ENCODE data around the gene MRPL30.
"Not testable (repeated sequence)": the region's sequence is repeated elsewhere in the genome, so short reads cannot be mapped to it uniquely, and the experiment has no call there.

MRPL30 gene

GRCh38 chr2:99180755-99181623 is at the start of gene MRPL30, which contains the start of gene MITD1:
TSS of gene MRPL30 (plus strand) at chr2:99181184. CDS start at chr2:99186204, 5,020 bp downstream.
TSS of gene MITD1 (minus strand) at chr2:99181058. CDS start at chr2:99180981, 77 bp downstream.
- DNase-seq (ENCODE audit: low read depth in 2 of 2) = peak; percentile 67 to 77

GRCh38 chr2:99135044-99135556 is 45.9 kb upstream of the MRPL30 start:
- DNase-seq (ENCODE audit: low read depth in 2 of 2) = not testable (repeated sequence)

GRCh38 chr2:99139003-99139402 is 42.0 kb upstream of the MRPL30 start:
- DNase-seq (ENCODE audit: low read depth in 2 of 2) = no peak

DNA sequence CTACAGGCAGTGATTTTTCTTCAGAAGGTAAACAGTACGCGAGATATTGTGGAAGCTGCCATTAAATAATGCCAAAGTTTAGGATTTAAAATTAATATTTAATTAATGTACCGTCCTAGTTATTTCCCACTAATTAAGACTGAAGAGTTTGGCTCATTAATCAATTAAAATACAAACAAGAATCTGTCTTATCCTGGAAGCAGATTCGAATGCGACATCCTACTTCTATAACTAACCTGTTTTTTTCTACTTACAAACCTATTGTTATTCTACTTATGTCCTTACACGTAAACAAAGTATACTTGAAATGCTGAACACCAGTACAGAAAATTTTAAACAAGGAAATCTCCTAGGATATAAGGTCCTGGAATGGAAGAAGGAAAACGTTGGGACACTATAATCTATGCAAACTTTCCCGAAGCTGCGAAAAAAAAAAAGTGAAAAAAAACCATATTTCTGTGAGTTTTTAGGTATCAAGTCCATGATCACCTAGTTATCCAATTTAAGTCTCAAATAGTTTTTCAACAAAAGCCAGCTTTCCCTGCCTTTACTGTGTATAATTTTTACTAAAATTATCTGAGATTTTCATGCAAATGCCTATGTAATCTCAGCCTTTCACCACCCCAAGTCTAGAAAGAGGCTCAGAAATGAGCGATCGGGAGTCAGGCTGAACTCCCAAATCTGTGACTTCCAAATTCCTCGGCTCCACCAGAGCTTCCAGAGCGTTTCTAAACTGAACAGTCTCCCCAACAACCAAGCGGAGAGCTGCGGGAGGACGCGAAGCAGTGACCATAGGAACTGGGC is 40.7 kb upstream of the MRPL30 start:
- no peak for DNase-seq (ENCODE audit: low read depth in 2 of 2)

- no peak for DNase-seq (ENCODE audit: low read depth in 2 of 2)
These were observed 40.2 kb upstream of the MRPL30 start for GRCh38 chr2:99140860-99141109.

- peak; percentile 92 for DNase-seq (ENCODE audit: low read depth in 2 of 2)
These were observed 39.6 kb upstream of the MRPL30 start, which contains the start of gene C2orf15 for GRCh38 chr2:99141110-99142108. TSS of gene C2orf15 (plus strand) at chr2:99141707. CDS start at chr2:99150559, 8,852 bp downstream.

GRCh38 chr2:99150706-99151105 is 30.3 kb upstream of the MRPL30 start:
- no peak for DNase-seq (ENCODE audit: low read depth in 2 of 2)

DNA sequence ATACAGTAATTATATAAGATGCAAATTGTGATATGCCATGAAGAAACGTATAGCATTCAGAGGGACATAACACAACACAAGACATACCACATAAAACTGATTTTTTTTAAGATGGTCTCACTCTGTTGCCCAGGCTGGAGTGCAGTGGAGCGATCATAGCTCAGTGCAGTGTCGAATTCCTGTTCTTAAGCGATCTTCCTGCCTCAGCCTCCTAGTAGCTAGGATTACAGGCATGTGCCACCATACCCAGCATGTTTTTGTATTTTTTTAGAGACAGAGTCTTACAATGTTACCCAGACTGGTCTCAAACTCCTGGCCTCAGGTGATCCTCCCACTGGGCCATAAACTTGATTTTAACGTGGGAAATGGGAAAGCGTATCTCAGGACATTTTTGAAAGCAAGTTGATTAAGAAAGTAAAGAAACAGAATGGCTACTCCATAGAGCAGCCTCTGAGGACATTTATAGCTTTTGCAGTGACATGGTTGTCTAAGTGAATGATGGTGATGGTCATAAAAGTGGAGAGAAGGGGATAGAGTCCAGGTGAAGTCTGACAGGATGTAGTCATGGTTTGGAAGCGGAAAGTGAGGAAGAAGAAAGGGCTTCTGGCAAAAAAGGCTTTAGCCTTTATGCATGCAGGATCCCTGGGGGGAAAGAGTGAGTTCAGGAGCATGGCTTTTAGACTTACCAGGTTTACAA is 28.6 kb upstream of the MRPL30 start:
- no peak for DNase-seq (ENCODE audit: low read depth in 2 of 2)

DNA sequence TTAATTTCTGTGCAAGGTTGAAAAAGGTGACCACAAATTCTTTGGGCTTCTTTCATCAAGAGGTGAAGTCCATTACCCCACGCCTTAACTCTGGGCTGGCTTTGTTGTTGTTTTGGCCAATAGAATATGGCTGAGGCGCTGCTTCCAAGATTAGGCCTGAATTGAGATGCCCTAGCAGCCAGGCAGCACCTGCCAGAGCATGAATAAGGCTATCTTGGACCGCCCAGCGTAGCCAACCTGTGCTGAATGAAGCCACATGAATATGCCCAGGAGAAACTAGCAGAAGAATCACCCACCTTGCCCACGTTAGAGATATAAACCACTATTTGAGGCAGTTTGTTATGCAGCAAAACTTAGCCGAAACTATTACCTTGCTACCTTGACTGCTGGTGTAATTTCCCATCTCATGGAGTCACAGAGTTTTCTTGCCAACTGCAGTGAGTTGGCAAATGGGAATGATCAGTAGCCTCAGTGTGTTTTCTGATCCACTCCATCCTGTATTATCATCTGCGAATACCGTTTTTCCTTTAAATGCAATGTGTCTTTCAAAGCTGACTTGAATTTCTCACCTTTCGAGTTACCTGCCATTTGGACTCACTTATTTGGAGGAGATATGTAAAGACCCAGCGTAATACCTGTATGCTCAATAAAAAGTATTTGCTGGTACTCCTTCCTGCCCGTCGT is 26.9 kb upstream of the MRPL30 start:
- DNase-seq (ENCODE audit: low read depth in 2 of 2) = no peak

DNA sequence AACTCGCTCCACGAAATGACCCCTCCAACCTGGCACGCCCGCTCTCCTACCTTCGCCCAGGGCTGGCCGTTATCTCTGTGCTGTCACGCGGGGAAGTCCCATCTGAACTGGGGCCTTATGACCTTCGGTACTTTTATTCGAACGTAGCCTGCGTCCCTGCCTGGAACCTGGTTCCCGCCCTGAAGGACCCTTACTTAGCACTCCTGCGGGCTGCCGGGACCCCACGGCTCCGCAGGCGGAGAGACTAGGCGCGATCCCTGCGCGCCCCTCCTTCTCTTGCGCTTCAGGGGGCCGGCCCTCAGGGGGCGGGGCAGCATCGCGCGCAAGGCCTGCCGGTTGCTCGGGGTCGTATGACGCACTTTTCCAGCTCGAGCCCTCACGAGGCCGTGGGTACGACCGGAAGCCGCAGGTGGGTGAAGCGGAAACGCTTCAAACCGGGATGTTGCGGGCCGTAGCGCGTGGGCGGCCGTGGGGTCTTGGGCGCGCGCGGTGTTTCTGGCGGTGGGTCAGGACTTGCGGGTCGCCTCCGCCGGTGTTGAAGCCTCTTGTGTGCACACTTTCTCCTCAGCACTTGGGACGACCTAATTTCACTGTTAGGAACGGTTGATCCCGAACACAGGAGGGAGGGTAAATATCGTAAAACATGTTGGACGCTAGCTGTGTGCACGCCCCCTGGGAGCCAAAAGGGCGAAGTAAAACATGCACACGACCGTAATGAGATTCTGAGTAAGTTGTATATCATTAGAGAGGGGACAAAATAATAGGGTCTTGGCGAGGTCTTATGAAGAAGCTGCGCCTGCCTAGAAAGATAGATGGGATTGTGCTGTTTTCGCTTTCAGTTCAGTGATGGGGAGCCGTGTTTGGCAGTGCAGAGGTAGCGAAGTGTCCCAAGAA is 26.1 kb upstream of the MRPL30 start, which contains the start of the genes LIPT1 and TSGA10:
TSS of gene LIPT1 (plus strand) at position 325 of the 894 bp plus-strand sequence. CDS start 6,991 bp downstream, outside the sequence.
TSS of gene TSGA10 (minus strand) at position 300 of the 894 bp plus-strand sequence. CDS start 45,503 bp downstream, outside the sequence.
- peak; percentile 76 to 78 for DNase-seq (ENCODE audit: low read depth in 2 of 2)

GRCh38 chr2:99156891-99157290 is 24.1 kb upstream of the MRPL30 start:
- DNase-seq (ENCODE audit: low read depth in 2 of 2) = no peak

- DNase-seq (ENCODE audit: low read depth in 2 of 2) = no peak
These were observed 22.4 kb upstream of the MRPL30 start for GRCh38 chr2:99158599-99158998.

GRCh38 chr2:99159594-99159993 is 21.4 kb upstream of the MRPL30 start:
- no peak for DNase-seq (ENCODE audit: low read depth in 2 of 2)

DNA sequence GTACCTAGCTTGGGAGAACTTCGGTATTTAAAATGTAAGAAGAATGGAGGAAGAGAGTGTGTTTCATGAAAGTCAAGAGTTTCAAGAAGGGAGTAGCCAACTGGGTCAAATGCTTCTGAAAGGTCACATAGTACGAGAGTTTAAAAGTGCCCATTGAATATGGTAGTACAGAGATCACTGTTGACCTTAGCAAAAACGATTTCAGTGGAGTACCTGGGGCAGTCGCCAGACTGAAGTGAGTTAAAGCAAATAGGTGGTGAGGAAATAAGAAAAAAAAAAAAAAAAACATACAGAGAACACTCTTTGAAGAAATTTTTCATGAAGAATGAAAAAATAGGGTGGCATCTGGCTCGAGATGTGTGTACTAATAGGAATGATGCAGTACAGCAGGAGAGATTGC is 14.8 kb upstream of the MRPL30 start:
- no peak for DNase-seq (ENCODE audit: low read depth in 2 of 2)

DNA sequence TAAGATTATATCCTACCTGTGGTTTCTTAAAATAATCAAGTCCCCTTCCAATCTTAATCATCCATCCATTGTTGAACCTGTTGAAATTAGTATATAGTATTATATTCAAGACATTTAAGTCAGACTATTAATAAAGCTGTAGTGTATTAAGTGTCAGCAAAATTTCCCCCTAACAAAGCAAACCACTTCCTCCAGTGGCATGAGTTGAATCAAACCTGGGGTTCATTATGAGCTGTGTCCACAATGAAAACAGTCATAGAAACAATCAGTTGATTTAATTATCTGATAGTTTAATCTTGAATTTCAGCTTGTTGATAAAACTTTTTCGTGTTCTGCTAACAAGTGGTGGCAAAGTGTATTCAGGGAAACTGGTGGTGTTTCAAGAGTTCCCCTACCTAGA is 11.4 kb upstream of the MRPL30 start:
- DNase-seq (ENCODE audit: low read depth in 2 of 2) = no peak

- no peak for DNase-seq (ENCODE audit: low read depth in 2 of 2)
These were observed 9.4 kb upstream of the MRPL30 start for GRCh38 chr2:99171377-99172140.

DNA sequence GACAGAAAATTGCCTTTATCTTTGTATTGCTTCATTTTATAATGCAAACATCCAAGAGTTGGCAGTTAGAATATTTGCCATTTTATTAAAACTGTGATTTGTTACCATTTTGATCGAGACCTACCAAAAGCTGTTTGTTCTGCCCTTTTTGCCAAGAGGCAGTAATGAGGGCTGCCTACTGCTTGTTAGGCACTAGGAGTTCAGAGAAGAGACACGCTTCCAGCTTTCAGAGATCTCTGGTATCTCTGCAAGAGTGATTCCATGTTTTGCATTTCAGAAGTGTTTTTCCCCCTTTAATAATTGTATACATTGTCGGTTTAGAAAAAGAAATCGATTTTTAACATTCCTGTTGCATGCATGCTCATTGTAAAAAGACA is 628 bp downstream of the MRPL30 start:
- DNase-seq (ENCODE audit: low read depth in 2 of 2) = no peak

DNA sequence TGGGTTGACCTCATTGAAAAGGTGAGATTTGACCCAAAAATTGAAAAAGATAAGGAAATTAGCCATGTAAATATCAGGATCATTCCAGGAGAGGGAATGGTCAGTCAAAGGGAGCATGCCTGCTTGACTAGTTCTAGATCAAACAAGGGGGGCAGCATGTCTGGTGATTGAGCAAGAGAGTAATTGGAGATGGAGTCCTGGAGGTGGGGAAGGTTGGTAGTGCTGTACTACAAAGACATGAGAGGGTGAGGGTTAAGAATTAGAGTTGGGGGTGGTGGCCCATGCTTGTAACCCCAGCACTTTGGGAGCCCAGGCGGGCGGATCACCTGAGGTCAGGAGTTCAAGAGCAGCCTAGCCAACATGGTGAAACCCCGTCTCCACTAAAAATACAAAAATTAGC is 2.0 kb downstream of the MRPL30 start:
- no peak for DNase-seq (ENCODE audit: low read depth in 2 of 2)
